GM12878 (cell line): ENCODE results near the gene GDNF. TPM values are rescaled to one million over a fixed set of nuclear protein-coding genes. Genes with fewer than 3 reads are reported as not detected.
A peak's percentile ranks its signal among the peaks of the same experiment; 100 is the strongest.

Experiments
- ATAC-seq: fragments of 200-7000 bp; cut with Tn5 transposase; 3 replicates; pipeline ENCODE4 v1.9.1; 2020; ENCODE audit warnings: mild to moderate bottlenecking, moderate library complexity
- BruUV-seq: library from RNA; stranded (reverse); fragments of 400-500 nt; replicated peaks from 2 replicates; lab custom pipeline; 2021; lab: Mats Ljungman, UMichigan
- CTCF ChIA-PET: fragments of 300-600 bp; sonication (Branson Sonifier 250); formaldehyde crosslinking; extraction: SDS; loops from one replicate; lab custom pipeline; 2021; ENCODE audit warnings: inconsistent platforms; lab: Yijun Ruan, JAX
- POLR2A ChIA-PET: fragments of 350-600 bp; formaldehyde crosslinking; extraction: SDS; loops from one replicate; lab custom pipeline; 2021; ENCODE audit warnings: inconsistent platforms; lab: Charles Lee
- RAD21 ChIA-PET: fragments of 300-600 bp; sonication (Branson Sonifier 250); formaldehyde crosslinking; loops from one replicate; lab custom pipeline; 2023; ENCODE audit warnings: antibody characterized with exemption; ENCODE audit not compliant: unreplicated experiment; lab: Charles Lee
- SMC1A ChIA-PET: fragments of 300-600 bp; sonication (Branson Sonifier 250); formaldehyde crosslinking; loops from one replicate; lab custom pipeline; 2023; ENCODE audit not compliant: unreplicated experiment, uncharacterized antibody; lab: Charles Lee
- DNase-seq: peaks from one replicate; pipeline ENCODE4 v3.0.0-alpha.2; 2011; ENCODE audit warnings: low read depth, low spot score
- FAIRE-seq: peaks from 3 replicates; lab custom pipeline; 2011; peaks lifted over from hg19 to GRCh38; lab: Jason Lieb, UNC
- H2AFZ ChIP-seq: 2 replicates; pipeline ENCODE4 v1.6.0; 2011; ENCODE audit warnings: low read depth, low read length, control low read depth; ENCODE audit not compliant: control insufficient read depth
- H3K27ac ChIP-seq: 2 replicates; pipeline ENCODE4 v1.5.1; 2011; ENCODE audit warnings: control low read depth; ENCODE audit not compliant: control insufficient read depth, insufficient read depth
- H3K27me3 ChIP-seq, 2 experiments: replicated peaks in 1 of 2; 2 replicates each; pipeline versions ENCODE4 v1.6.0 to v1.6.1; 2011; ENCODE audit warnings: low read length in 1 of 2; ENCODE audit not compliant: control insufficient read depth in 2 of 2, insufficient read depth in 2 of 2
- H3K36me3 ChIP-seq, 2 experiments: 2 replicates each; pipeline ENCODE4 v1.5.1; 2011; ENCODE audit warnings: low read length in 1 of 2; ENCODE audit not compliant: control insufficient read depth in 2 of 2, insufficient read depth in 2 of 2
- H3K4me1 ChIP-seq: 2 replicates; pipeline ENCODE4 v1.6.1; 2011; ENCODE audit warnings: mild to moderate bottlenecking, low read length, moderate library complexity, mixed read lengths; ENCODE audit not compliant: control insufficient read depth, insufficient read depth
- H3K4me2 ChIP-seq: 2 replicates; pipeline ENCODE4 v1.6.0; 2011; ENCODE audit warnings: control low read depth; ENCODE audit not compliant: control insufficient read depth, insufficient read depth
- H3K4me3 ChIP-seq: fragments of 200-600 bp; sonication (generic); 2 replicates; pipeline ENCODE4 v1.5.1; 2016
- H3K79me2 ChIP-seq: 2 replicates; pipeline ENCODE4 v1.6.0; 2011; ENCODE audit warnings: low read length; ENCODE audit not compliant: control insufficient read depth, insufficient read depth
- H3K9ac ChIP-seq: 2 replicates; pipeline ENCODE4 v1.8.0; 2011; ENCODE audit warnings: low read length, control low read depth, mixed read lengths; ENCODE audit not compliant: control insufficient read depth, insufficient read depth
- H3K9me3 ChIP-seq: replicated peaks from 3 replicates; pipeline ENCODE4 v1.5.1; 2011; ENCODE audit warnings: mild to moderate bottlenecking, low read length; ENCODE audit not compliant: control insufficient read depth, insufficient read depth
- H4K20me1 ChIP-seq: 2 replicates; pipeline ENCODE4 v1.6.0; 2011; ENCODE audit not compliant: control insufficient read depth, insufficient read depth
- CBX5 ChIP-seq: sonication (generic); IDR thresholded peaks from 2 replicates; pipeline ENCODE4 v1.6.1; 2016; ENCODE audit warnings: low read depth, moderate library complexity, mild to moderate bottlenecking, inconsistent platforms
- FOS ChIP-seq: IDR thresholded peaks from 3 replicates; pipeline ENCODE4 v1.6.1; 2011; ENCODE audit warnings: borderline replicate concordance; ENCODE audit not compliant: insufficient read length; ENCODE audit errors: extremely low read depth
- RAD21 ChIP-seq: IDR thresholded peaks from 2 replicates; pipeline ENCODE4 v1.6.1; 2011; ENCODE audit warnings: mild to moderate bottlenecking, low read depth, low read length, moderate library complexity; ENCODE audit not compliant: insufficient read depth
- SMC3 ChIP-seq: IDR thresholded peaks from 2 replicates; pipeline ENCODE4 v1.6.1; 2011; ENCODE audit warnings: low read length, improper control_type of control experiment, borderline replicate concordance
- WGBS: methylation state at CpG from one replicate; pipeline ENCODE4 v1.1.6; 2016; ENCODE audit warnings: low lambda C conversion rate; ENCODE audit not compliant: insufficient replicate concordance, insufficient coverage; ENCODE audit errors: missing lambda C conversion rate; 5-methylcytosine and 5-hydroxymethylcytosine counted together
- in situ Hi-C: fragments of 300-500 bp; cut with MboI; formaldehyde crosslinking; loops from 9 replicates; pipeline ENCODE4 v1.14.3; 2018; ENCODE audit warnings: mixed read lengths
- intact Hi-C: fragments of 100-400 bp; cut with micrococcal nuclease; formaldehyde crosslinking; loops from one replicate; pipeline ENCODE4 v1.14.2; 2022; ENCODE audit not compliant: unreplicated experiment
- polyA plus RNA-seq, 11 experiments: library from polyadenylated mRNA; depleted of rRNA in 4 of 11; unstranded in 6 of 11; stranded (reverse) in 5 of 11; fragments of >200 nt; fragmentation: Nextera tagmentation in 4 of 11; fragmentation: Illumina TruSeq in 1 of 11; extraction: Ambion mirVana in 4 of 11; extraction: Trizol in 1 of 11; gene quantifications; 1 replicate in 1 of 11; 2 replicates in 10 of 11; pipeline versions ENCODE4 v1.2.1 to v1.2.3, GENCODE V29; 2011 to 2016; ENCODE audit warnings: inconsistent platforms in 2 of 11, missing spikeins in 2 of 11, low read depth in 1 of 11
- total RNA-seq, 4 experiments: library from RNA; depleted of rRNA in 3 of 4; stranded (reverse); fragments of >200 nt in 3 of 4; fragmentation: Illumina TruSeq in 1 of 4; extraction: Trizol in 1 of 4; gene quantifications; 2 replicates each; pipeline versions ENCODE4 v1.2.1 to v1.2.3, GENCODE V29; 2013 to 2021
- TF ChIP-seq, protein P1 (sequence below), 3 experiments: IDR thresholded peaks in 2 of 3; conservative IDR thresholded peaks in 1 of 3; 2 replicates each; pipeline ENCODE4 v1.5.1; 2011; ENCODE audit warnings: low read depth in 3 of 3, low read length in 3 of 3, mild to moderate bottlenecking in 3 of 3, control low read depth in 2 of 3, moderate library complexity in 2 of 3, inconsistent platforms in 1 of 3, mixed read lengths in 1 of 3; ENCODE audit not compliant: control insufficient read depth in 2 of 3, insufficient read depth in 1 of 3; ENCODE audit errors: extremely low read depth in 1 of 3

Gene GDNF
- total and polyA plus RNA-seq, 10 of the 15 experiments (the other 5 are each of a cell fraction or from before 2014, with no cell fraction given), result not detected

GRCh38 chr5:37774912-37775483, 64.8 kb downstream of the GDNF start:
- SMC1A ChIA-PET, result interaction anchor here (0.7 to 1.3 kb wide), 3 partner anchors 8 to 418 kb away, joined by 3 to 4 read pairs (median 3); no protein-coding TSS in a partner anchor
- no peaks in the 10 kb centered on the region for H4K20me1 ChIP-seq
- H3K79me2 ChIP-seq, result no peaks in the 10 kb centered on the region
- no peak overlapping the region for H3K4me2 ChIP-seq
- FAIRE-seq, result peak; percentile 41
- WGBS, result 90% methylated on average over 9 of the region's 9 CpGs
- peak; percentile 5 for DNase-seq
- no peak for ATAC-seq
- H3K27ac ChIP-seq, result no peak overlapping the region
- RAD21 ChIA-PET, result no interaction called here
- intact Hi-C loops (no loop called here), in situ Hi-C loops (no loop called here)
- CTCF ChIA-PET, result interaction anchor here (0.7 to 1.7 kb wide), 9 partner anchors 11 to 608 kb away, joined by 3 to 11 read pairs (median 3); no protein-coding TSS in a partner anchor
- H3K4me3 ChIP-seq, result no peak overlapping the region
- TF ChIP-seq FOS (no peak), SMC3 (peak; percentile 20; the same call in 1 of the 2 replicates), RAD21 (peak; percentile 42), CBX5 (peak; percentile 33; the same call in 1 of the 2 replicates)
- TF ChIP-seq, protein P1, sequence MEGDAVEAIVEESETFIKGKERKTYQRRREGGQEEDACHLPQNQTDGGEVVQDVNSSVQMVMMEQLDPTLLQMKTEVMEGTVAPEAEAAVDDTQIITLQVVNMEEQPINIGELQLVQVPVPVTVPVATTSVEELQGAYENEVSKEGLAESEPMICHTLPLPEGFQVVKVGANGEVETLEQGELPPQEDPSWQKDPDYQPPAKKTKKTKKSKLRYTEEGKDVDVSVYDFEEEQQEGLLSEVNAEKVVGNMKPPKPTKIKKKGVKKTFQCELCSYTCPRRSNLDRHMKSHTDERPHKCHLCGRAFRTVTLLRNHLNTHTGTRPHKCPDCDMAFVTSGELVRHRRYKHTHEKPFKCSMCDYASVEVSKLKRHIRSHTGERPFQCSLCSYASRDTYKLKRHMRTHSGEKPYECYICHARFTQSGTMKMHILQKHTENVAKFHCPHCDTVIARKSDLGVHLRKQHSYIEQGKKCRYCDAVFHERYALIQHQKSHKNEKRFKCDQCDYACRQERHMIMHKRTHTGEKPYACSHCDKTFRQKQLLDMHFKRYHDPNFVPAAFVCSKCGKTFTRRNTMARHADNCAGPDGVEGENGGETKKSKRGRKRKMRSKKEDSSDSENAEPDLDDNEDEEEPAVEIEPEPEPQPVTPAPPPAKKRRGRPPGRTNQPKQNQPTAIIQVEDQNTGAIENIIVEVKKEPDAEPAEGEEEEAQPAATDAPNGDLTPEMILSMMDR (IDR thresholded peaks at IDR 0.05 in 2 of 3, conservative IDR thresholded peaks at IDR 0.05 in 1 of 3; ENCODE audit: control insufficient read depth in 2 of 3, extremely low read depth in 1 of 3, insufficient read depth in 1 of 3, low read depth in 3 of 3, low read length in 3 of 3), result peak; percentile 31 to 67 (median 56)
- no peaks in the 10 kb centered on the region for H3K36me3 ChIP-seq
- POLR2A ChIA-PET, result no interaction called here
- H2AFZ ChIP-seq, result no peak overlapping the region
- no peak overlapping the region for H3K9ac ChIP-seq
- H3K4me1 ChIP-seq, result no peaks in the 10 kb centered on the region
- no peaks in the 10 kb centered on the region for H3K27me3 ChIP-seq
- peaks cover 2% of the 10 kb centered on the region; the same call in 1 of the 3 replicates for H3K9me3 ChIP-seq
- BruUV-seq, result no TSS peak
